Fibroblast of peridontal ligament (primary cell): ENCODE data around the gene FSTL5.
A peak's percentile ranks its signal among the peaks of the same experiment; 100 is the strongest.

Experiments used
- DNase-seq: peaks from one replicate; pipeline ENCODE4 v3.0.0-alpha.2; 2010; ENCODE audit errors: extremely low read depth

Gene FSTL5

GRCh38 chr4:161581262-161582230 lies 582.3 kb downstream of the FSTL5 start:
- DNase-seq = peak; percentile 5

GRCh38 chr4:161577579-161578301 lies 586.1 kb downstream of the FSTL5 start:
- DNase-seq = peak; percentile 42

GRCh38 chr4:161573836-161574235 lies 590.0 kb downstream of the FSTL5 start:
- no peak for DNase-seq

GRCh38 chr4:161564230-161564834 lies 599.5 kb downstream of the FSTL5 start:
- peak; percentile 8 for DNase-seq

GRCh38 chr4:161555689-161556660 lies 607.8 kb downstream of the FSTL5 start:
- peak; percentile 1 for DNase-seq

- peak; percentile 8 for DNase-seq
Measured at GRCh38 chr4:161554372-161554990, 609.3 kb downstream of the FSTL5 start.

GRCh38 chr4:161546902-161547301 lies 616.9 kb downstream of the FSTL5 start:
- no peak for DNase-seq

GRCh38 chr4:161540265-161540664 lies 623.5 kb downstream of the FSTL5 start:
- DNase-seq = no peak

GRCh38 chr4:161538941-161539340 lies 624.9 kb downstream of the FSTL5 start:
- no peak for DNase-seq

GRCh38 chr4:161530710-161531109 lies 633.1 kb downstream of the FSTL5 start:
- DNase-seq = no peak

- no peak for DNase-seq
Measured at GRCh38 chr4:161525121-161525520, 638.7 kb downstream of the FSTL5 start.

- DNase-seq = no peak
Measured at GRCh38 chr4:161522031-161522430, 641.8 kb downstream of the FSTL5 start.

GRCh38 chr4:161519611-161520010 lies 644.2 kb downstream of the FSTL5 start:
- no peak for DNase-seq

- no peak for DNase-seq
Measured at GRCh38 chr4:161517941-161518340, 645.9 kb downstream of the FSTL5 start.

- DNase-seq = no peak
Measured at GRCh38 chr4:161505141-161505540, 658.7 kb downstream of the FSTL5 start.

- no peak for DNase-seq
Measured at GRCh38 chr4:161498155-161498554, 665.6 kb downstream of the FSTL5 start.

GRCh38 chr4:161486461-161486860 lies 677.3 kb downstream of the FSTL5 start:
- DNase-seq = no peak

- no peak for DNase-seq
Measured at GRCh38 chr4:161466316-161466715, 697.5 kb downstream of the FSTL5 start.

GRCh38 chr4:161463436-161463835 lies 700.4 kb downstream of the FSTL5 start:
- no peak for DNase-seq

- no peak for DNase-seq
Measured at GRCh38 chr4:161457906-161458305, 705.9 kb downstream of the FSTL5 start.

GRCh38 chr4:161457311-161457710 lies 706.5 kb downstream of the FSTL5 start:
- no peak for DNase-seq
